Stimulated activated CD4-positive, alpha-beta T cell treated with anti-CD3 and anti-CD28 coated beads, Interleukin-2, amount 100 ng/mL, for 48 hours (primary cell): Measurements from ENCODE around the gene RASGRP1.

Experiments
- DNase-seq, 2 donors: peaks; one replicate each; pipeline ENCODE4 v3.0.0-alpha.2; 2020

The RASGRP1 gene

GRCh38 chr15:38503496-38503895 lies 61.1 kb downstream of the RASGRP1 start:
- no peak for DNase-seq

GRCh38 chr15:38499651-38500050 lies 65.0 kb downstream of the RASGRP1 start:
- DNase-seq = no peak

GRCh38 chr15:38496151-38496550 lies 68.5 kb downstream of the RASGRP1 start:
- DNase-seq = no peak

GRCh38 chr15:38490242-38490922 lies 74.2 kb downstream of the RASGRP1 start:
- no peak for DNase-seq

- no peak for DNase-seq
These were observed 77.2 kb downstream of the RASGRP1 start for GRCh38 chr15:38487378-38487777.

- no peak for DNase-seq
These were observed 77.7 kb downstream of the RASGRP1 start for GRCh38 chr15:38486936-38487335.

GRCh38 chr15:38482572-38482971 lies 82.0 kb downstream of the RASGRP1 start:
- DNase-seq = no peak

- no peak for DNase-seq
These were observed 82.9 kb downstream of the RASGRP1 start for GRCh38 chr15:38481761-38482160.

- no peak for DNase-seq
These were observed 83.5 kb downstream of the RASGRP1 start for GRCh38 chr15:38481113-38481512.

- DNase-seq = no peak
These were observed 84.9 kb downstream of the RASGRP1 start for GRCh38 chr15:38479756-38480155.

- no peak for DNase-seq
These were observed 85.3 kb downstream of the RASGRP1 start for GRCh38 chr15:38479266-38479665.

GRCh38 chr15:38477637-38478036 lies 87.0 kb downstream of the RASGRP1 start:
- DNase-seq = no peak

GRCh38 chr15:38476120-38476519 lies 88.5 kb downstream of the RASGRP1 start:
- DNase-seq = no peak

- DNase-seq = no peak
These were observed 89.3 kb downstream of the RASGRP1 start for GRCh38 chr15:38475361-38475760.

GRCh38 chr15:38474155-38474757 lies 90.4 kb downstream of the RASGRP1 start:
- DNase-seq = peak in 1 of 2 donors; percentile 7

- no peak for DNase-seq
These were observed 92.6 kb downstream of the RASGRP1 start for GRCh38 chr15:38471974-38472373.

GRCh38 chr15:38470816-38471215 lies 93.8 kb downstream of the RASGRP1 start:
- no peak for DNase-seq

- no peak for DNase-seq
These were observed 99.9 kb downstream of the RASGRP1 start for GRCh38 chr15:38464675-38465074.

GRCh38 chr15:38463893-38464292 lies 100.7 kb downstream of the RASGRP1 start:
- DNase-seq = no peak

- no peak for DNase-seq
These were observed 103.4 kb downstream of the RASGRP1 start for GRCh38 chr15:38461066-38461833.

GRCh38 chr15:38460543-38460942 lies 104.1 kb downstream of the RASGRP1 start:
- no peak for DNase-seq

- DNase-seq = no peak
These were observed 105.1 kb downstream of the RASGRP1 start for GRCh38 chr15:38459480-38459879.

- DNase-seq = no peak
These were observed 106.0 kb downstream of the RASGRP1 start for GRCh38 chr15:38458646-38459045.

GRCh38 chr15:38455092-38455491 lies 109.5 kb downstream of the RASGRP1 start:
- DNase-seq = no peak
